AG09309 (cell line): Measurements from ENCODE around the gene CLDN11.

Source experiments
- DNase-seq: peaks from one replicate; pipeline ENCODE4 v3.0.0-alpha.2; 2010; ENCODE audit warnings: low read depth
- H3K4me3 ChIP-seq: 2 replicates; pipeline ENCODE4 v1.5.1; 2011; ENCODE audit warnings: mild to moderate bottlenecking, low read depth, low read length, moderate library complexity; ENCODE audit not compliant: control insufficient read depth
- TF ChIP-seq, protein P1 (sequence below): IDR thresholded peaks from 2 replicates; pipeline ENCODE4 v1.5.1; 2011; ENCODE audit warnings: mild to moderate bottlenecking, low read depth, low read length, inconsistent platforms; ENCODE audit not compliant: insufficient read depth, control insufficient read depth; ENCODE audit errors: missing control alignments

The CLDN11 gene

DNA sequence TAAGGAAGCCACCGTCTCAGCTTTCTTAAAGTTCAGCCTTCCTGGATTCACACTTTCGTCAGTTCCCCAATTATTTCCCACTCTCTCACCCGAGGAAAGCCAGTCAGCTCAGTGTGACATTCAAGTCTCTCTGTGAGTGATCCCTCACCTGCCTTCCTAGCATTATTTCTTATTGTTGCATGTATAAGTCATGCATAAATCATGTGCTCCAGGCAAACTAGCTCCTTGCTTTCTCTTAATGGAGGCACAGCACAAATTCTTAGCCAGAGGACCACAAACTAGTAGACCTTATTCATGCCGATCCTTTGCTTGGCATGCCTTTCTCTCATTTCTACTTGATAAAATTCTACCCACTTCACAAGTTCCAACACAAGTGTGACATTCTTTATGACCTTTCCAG, 44.3 kb downstream of the CLDN11 start:
- TF ChIP-seq, protein P1, sequence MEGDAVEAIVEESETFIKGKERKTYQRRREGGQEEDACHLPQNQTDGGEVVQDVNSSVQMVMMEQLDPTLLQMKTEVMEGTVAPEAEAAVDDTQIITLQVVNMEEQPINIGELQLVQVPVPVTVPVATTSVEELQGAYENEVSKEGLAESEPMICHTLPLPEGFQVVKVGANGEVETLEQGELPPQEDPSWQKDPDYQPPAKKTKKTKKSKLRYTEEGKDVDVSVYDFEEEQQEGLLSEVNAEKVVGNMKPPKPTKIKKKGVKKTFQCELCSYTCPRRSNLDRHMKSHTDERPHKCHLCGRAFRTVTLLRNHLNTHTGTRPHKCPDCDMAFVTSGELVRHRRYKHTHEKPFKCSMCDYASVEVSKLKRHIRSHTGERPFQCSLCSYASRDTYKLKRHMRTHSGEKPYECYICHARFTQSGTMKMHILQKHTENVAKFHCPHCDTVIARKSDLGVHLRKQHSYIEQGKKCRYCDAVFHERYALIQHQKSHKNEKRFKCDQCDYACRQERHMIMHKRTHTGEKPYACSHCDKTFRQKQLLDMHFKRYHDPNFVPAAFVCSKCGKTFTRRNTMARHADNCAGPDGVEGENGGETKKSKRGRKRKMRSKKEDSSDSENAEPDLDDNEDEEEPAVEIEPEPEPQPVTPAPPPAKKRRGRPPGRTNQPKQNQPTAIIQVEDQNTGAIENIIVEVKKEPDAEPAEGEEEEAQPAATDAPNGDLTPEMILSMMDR = no peak
- no peak for DNase-seq

DNA sequence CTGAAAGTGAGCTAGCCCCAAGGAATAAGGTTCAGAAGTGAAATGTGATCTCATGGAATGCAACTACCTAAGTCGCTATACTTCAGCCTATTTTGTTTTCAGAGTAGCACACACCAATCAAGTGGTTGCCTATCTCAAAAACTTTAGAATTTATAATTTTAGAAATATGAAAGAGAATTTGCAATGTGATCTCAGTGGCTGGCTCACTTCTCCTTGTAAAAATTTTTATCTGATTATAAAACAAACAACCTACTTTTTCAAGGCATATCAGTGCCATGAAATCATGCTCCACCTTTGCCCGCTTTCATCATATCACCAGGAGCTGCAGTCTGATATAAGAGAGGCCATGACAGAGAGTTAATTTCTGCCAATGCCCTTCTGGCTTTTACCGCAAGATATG, 47.3 kb downstream of the CLDN11 start:
- DNase-seq = no peak
- no peak overlapping the region for H3K4me3 ChIP-seq
- TF ChIP-seq, protein P1 = no peak

More for the DNA sequence above, 44.3 kb downstream of the CLDN11 start:
- H3K4me3 ChIP-seq = no peak overlapping the region

DNA sequence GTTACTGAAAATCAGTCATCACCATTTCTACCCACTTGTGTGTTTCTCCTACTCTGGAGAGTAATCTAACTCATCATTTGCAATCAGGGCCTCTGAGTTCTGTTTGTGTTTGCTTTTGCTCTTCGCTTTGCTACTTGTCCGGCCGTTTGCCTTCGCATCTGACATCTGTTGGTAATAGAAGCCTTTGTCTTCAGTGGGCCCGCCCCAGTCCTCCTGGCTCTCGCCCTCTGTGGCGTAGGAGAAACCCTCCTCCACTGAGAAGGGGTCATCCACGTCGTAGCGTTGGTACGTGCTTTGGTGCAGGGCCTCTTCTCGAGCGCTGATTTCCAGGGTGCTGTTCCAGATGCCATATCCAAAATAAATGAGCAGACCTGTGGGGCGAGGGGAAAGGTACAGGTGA, 48.3 kb downstream of the CLDN11 start:
- TF ChIP-seq, protein P1 = no peak
- no peak overlapping the region for H3K4me3 ChIP-seq
- DNase-seq = no peak

DNA sequence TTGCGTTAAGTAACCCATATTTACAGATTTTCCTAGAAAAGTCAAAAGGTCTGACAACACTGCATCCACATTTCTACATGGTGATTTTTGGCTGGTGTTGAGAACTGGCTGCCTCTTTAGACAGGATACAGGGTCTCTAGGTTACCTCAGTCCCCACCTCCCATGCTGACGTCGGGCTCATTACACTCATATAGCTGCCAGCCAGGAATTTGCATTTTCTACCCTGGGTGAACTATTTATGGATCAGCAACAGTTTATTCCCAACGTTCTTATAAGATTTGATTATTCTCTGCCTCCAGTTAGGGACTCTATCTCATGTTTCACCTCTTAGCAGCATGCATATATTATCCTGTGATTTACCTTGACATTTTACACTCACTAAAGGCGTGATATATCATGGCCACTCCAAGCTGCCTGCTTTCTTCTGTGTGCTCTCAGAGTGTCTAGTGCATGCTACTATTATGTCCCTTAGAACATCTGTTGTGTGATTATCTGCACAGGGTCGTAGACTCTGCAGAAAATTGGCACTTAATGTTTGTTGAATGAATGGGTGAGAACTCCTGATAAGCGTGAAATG, 49.0 kb downstream of the CLDN11 start:
- TF ChIP-seq, protein P1 = no peak
- no peak overlapping the region for H3K4me3 ChIP-seq
- no peak for DNase-seq

DNA sequence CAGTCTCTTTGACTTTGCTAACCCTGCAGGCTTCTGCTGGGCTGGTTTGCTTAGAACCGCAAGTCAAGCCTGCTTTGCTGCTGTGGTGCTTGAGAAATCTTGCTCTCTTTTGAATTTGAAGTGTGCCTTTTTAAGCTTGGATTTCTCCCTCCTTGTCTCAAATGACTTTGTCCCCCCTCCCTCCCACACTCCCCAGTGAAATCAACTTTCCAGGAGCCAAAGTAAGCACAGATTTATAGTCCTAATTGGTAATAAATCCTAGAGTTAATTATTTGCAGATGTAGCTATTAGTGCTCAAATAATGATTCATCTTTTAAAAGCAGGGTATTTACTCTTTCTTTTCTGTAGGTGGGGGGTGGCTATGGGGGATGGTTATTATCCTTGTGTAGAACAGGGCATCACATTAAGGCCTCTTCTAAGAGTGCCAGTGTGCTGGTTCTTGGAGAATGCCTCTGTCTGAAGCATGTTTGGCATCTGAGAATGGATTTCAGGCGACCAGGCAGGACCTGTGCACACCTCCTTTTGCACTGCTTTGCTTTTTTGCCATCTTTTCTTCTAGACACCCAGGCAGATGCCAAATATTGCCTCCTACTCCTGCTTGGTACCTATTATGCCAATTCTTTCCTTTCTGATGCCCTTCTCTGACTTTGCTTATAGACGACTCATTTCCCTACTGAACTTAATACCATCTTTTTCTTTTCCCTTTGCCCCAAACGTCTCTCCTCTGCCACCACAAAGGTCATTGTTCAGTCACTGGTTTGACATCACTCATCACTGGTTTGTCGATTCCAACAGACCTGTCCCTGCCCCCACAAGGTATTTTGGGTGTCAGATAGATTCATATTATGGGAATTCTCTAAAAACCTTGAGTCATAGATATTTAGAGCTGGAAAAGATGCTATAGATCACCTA, 50.7 kb downstream of the CLDN11 start:
- DNase-seq = peak; percentile 89
- no peak overlapping the region for H3K4me3 ChIP-seq

More for the DNA sequence above, 50.7 kb downstream of the CLDN11 start:
- TF ChIP-seq, protein P1 = no peak
